Peyer's patch (tissue), 4 donors: ENCODE data around the gene IMMT.

Source experiments
- CTCF ChIP-seq, 6 experiments: fragments of 450-650 bp in 4 of 6; fragments of 200-600 bp in 2 of 6; sonication (generic) in 1 of 6; IDR thresholded peaks; one replicate each; pipeline ENCODE4 v1.5.1; 2017 to 2019; ENCODE audit warnings: antibody characterized with exemption in 6 of 6, mild to moderate bottlenecking in 3 of 6, moderate library complexity in 1 of 6
- POLR2A ChIP-seq, 2 donors: fragments of 450-650 bp; IDR thresholded peaks; one replicate each; pipeline ENCODE4 v1.5.1; 2017; ENCODE audit warnings: antibody characterized with exemption in 2 of 2, mild to moderate bottlenecking in 2 of 2, moderate library complexity in 2 of 2

GRCh38 chr2:86239326-86239725, 44.1 kb upstream of the IMMT start:
- no peak for TF ChIP-seq CTCF (IDR thresholded peaks at IDR 0.05)
- no peak for TF ChIP-seq POLR2A (IDR thresholded peaks at IDR 0.05)
